Panc1 (cell line): ENCODE data around the gene IL1RAPL1. TPM values are rescaled to one million over a fixed set of nuclear protein-coding genes. Genes with fewer than 3 reads are reported as not detected.

ENCODE experiments used
- ATAC-seq: fragments of 200-7000 bp; cut with Tn5 transposase; 2 replicates; pipeline ENCODE4 v1.9.1; 2020; ENCODE audit warnings: mild to moderate bottlenecking, moderate library complexity
- BruUV-seq: library from RNA; stranded (reverse); fragments of 400-500 nt; replicated peaks from 2 replicates; lab custom pipeline; 2021; lab: Mats Ljungman, UMichigan
- CTCF ChIA-PET: fragments of 300-600 bp; sonication (Branson Sonifier 250); formaldehyde crosslinking; loops from one replicate; lab custom pipeline; 2022; ENCODE audit warnings: antibody characterized with exemption; lab: Charles Lee
- POLR2A ChIA-PET: fragments of 300-600 bp; sonication (Branson Sonifier 250); formaldehyde crosslinking; loops from one replicate; lab custom pipeline; 2022; ENCODE audit warnings: antibody characterized with exemption; lab: Charles Lee
- DNase-seq: peaks from one replicate; pipeline ENCODE4 v3.0.0-alpha.2; 2010; ENCODE audit warnings: low read depth, low spot score
- H3K27ac ChIP-seq: 2 replicates; pipeline ENCODE4 v1.5.1; 2011; ENCODE audit warnings: mild to moderate bottlenecking, low read length, inconsistent platforms
- H3K27me3 ChIP-seq: fragments of 200-500 bp; sonication (Bioruptor generic); 2 replicates; pipeline ENCODE4 v1.6.0; 2014; ENCODE audit warnings: low read length, inconsistent platforms; ENCODE audit not compliant: control insufficient read depth, insufficient read depth
- H3K36me3 ChIP-seq: fragments of 200-500 bp; sonication (Bioruptor generic); 2 replicates; pipeline ENCODE4 v1.5.1; 2014; ENCODE audit warnings: inconsistent platforms, mild to moderate bottlenecking, low read length, moderate library complexity; ENCODE audit not compliant: control insufficient read depth, insufficient read depth
- H3K4me1 ChIP-seq: 2 replicates; pipeline ENCODE4 v1.5.1; 2011; ENCODE audit warnings: inconsistent platforms, mild to moderate bottlenecking, low read length, moderate library complexity; ENCODE audit not compliant: control insufficient read depth, insufficient read depth
- H3K4me3 ChIP-seq, 2 experiments: 2 replicates each; pipeline ENCODE4 v1.5.1; 2011 to 2012; ENCODE audit warnings: low read depth in 2 of 2, low read length in 2 of 2, mild to moderate bottlenecking in 2 of 2, inconsistent platforms in 1 of 2, moderate library complexity in 1 of 2
- H3K9me3 ChIP-seq: fragments of 200-500 bp; sonication (Bioruptor generic); 2 replicates; pipeline ENCODE4 v1.5.1; 2014; ENCODE audit warnings: low read depth, mild to moderate bottlenecking, inconsistent platforms, low read length, moderate library complexity; ENCODE audit not compliant: control insufficient read depth, insufficient read depth
- CTCF ChIP-seq: fragments of 450-650 bp; IDR thresholded peaks from 2 replicates; pipeline ENCODE4 v1.5.1; 2017; ENCODE audit warnings: mild to moderate bottlenecking
- POLR2AphosphoS5 ChIP-seq: IDR thresholded peaks from 2 replicates; pipeline ENCODE4 v1.6.1; 2012; ENCODE audit warnings: mild to moderate bottlenecking, low read depth, low read length, moderate library complexity
- REST ChIP-seq, 2 experiments: IDR thresholded peaks; 2 replicates each; pipeline ENCODE4 v1.6.1; 2011 to 2012; ENCODE audit warnings: low read depth in 2 of 2, control low read depth in 1 of 2, low read length in 1 of 2, mild to moderate bottlenecking in 1 of 2, moderate library complexity in 1 of 2; ENCODE audit not compliant: insufficient read depth in 1 of 2
- SIN3A ChIP-seq: IDR thresholded peaks from 2 replicates; pipeline ENCODE4 v1.6.1; 2012; ENCODE audit warnings: low read depth, mild to moderate bottlenecking, low read length, moderate library complexity, borderline replicate concordance; ENCODE audit not compliant: insufficient read depth
- TCF7L2 ChIP-seq: IDR thresholded peaks from 2 replicates; pipeline ENCODE4 v1.6.1; 2011; ENCODE audit warnings: mild to moderate bottlenecking, low read depth, low read length, inconsistent platforms
- in situ Hi-C: cut with HindIII; loops from 2 replicates; pipeline ENCODE4 v1.10.0; 2016; ENCODE audit warnings: low sequenced_read_pairs, low pct_unique_long_range_greater_than_20kb
- intact Hi-C: fragments of 100-400 bp; cut with micrococcal nuclease; formaldehyde crosslinking; loops from one replicate; pipeline ENCODE4 v1.10.0; 2022; ENCODE audit not compliant: unreplicated experiment
- total RNA-seq: library from RNA; stranded (reverse); gene quantifications from one replicate; pipeline ENCODE4 v1.2.1, GENCODE V29; 2021; ENCODE audit not compliant: unreplicated experiment

Gene IL1RAPL1
- total RNA-seq, 1 experiment from 2014 or later: 0.59 TPM

GRCh38 chrX:29453333-29453732 is 866.1 kb downstream of the IL1RAPL1 start:
- Histone ChIP-seq H3K9me3 (no peaks in the 10 kb centered on the region), H3K4me3 (no peak overlapping the region), H3K27me3 (no peaks in the 10 kb centered on the region), H3K27ac (no peak overlapping the region), H3K36me3 (no peaks in the 10 kb centered on the region), H3K4me1 (no peaks in the 10 kb centered on the region)
- ATAC-seq (no peak), DNase-seq (no peak)
- ChIA-PET POLR2A (no interaction called here), CTCF (no interaction called here)
- intact Hi-C loops: no loop called here
- in situ Hi-C loops: no loop called here
- no peak for TF ChIP-seq TCF7L2
- BruUV-seq: no TSS peak

- Histone ChIP-seq H3K27me3 (no peaks in the 10 kb centered on the region), H3K4me1 (no peaks in the 10 kb centered on the region), H3K9me3 (no peaks in the 10 kb centered on the region), H3K4me3 (no peak overlapping the region), H3K27ac (no peak overlapping the region), H3K36me3 (no peaks in the 10 kb centered on the region)
- ATAC-seq (no peak), DNase-seq (no peak)
- TF ChIP-seq CTCF (no peak), SIN3A (no peak), TCF7L2 (no peak), POLR2AphosphoS5 (no peak), REST (IDR thresholded peaks at IDR 0.05; ENCODE audit: insufficient read depth in 1 of 2, low read depth in 2 of 2, low read length in 1 of 2) (no peak)
- in situ Hi-C loops: no loop called here
- intact Hi-C loops: no loop called here
- CTCF ChIA-PET: no interaction called here
- no TSS peak for BruUV-seq
- POLR2A ChIA-PET: no interaction called here
Observed at GRCh38 chrX:29455702-29456101, 868.5 kb downstream of the IL1RAPL1 start.

- no peaks in the 10 kb centered on the region for H3K9me3 ChIP-seq
- CTCF ChIA-PET: no interaction called here
- no peaks in the 10 kb centered on the region for H3K27me3 ChIP-seq
- no peak for ATAC-seq
- no TSS peak for BruUV-seq
- no peak overlapping the region for H3K4me3 ChIP-seq
- no peak overlapping the region for H3K27ac ChIP-seq
- intact Hi-C loops (no loop called here), in situ Hi-C loops (no loop called here)
- H3K4me1 ChIP-seq: no peaks in the 10 kb centered on the region
- H3K36me3 ChIP-seq: no peaks in the 10 kb centered on the region
- TF ChIP-seq POLR2AphosphoS5: no peak
- no peak for TF ChIP-seq TCF7L2
- TF ChIP-seq SIN3A: no peak
- TF ChIP-seq REST (IDR thresholded peaks at IDR 0.05; ENCODE audit: insufficient read depth in 1 of 2, low read depth in 2 of 2, low read length in 1 of 2): no peak
- no peak for TF ChIP-seq CTCF
- POLR2A ChIA-PET: no interaction called here
- no peak for DNase-seq
Observed at GRCh38 chrX:29461039-29461438, 873.8 kb downstream of the IL1RAPL1 start.
